Neural progenitor cell (in vitro differentiated cells): Measurements from ENCODE around the gene TBCK. TPM values are rescaled to one million over a fixed set of nuclear protein-coding genes. Genes with fewer than 3 reads are reported as not detected.

Experiments
- DNase-seq: peaks from one replicate; pipeline ENCODE4 v3.0.0-alpha.2; 2016; ENCODE audit warnings: low spot score
- H2AFZ ChIP-seq: fragments of 200-600 bp; sonication (generic); replicated peaks from 2 replicates; pipeline ENCODE4 v1.6.1; 2016; ENCODE audit warnings: antibody characterized with exemption
- H3F3A ChIP-seq: fragments of 200-600 bp; sonication (generic); 2 replicates; pipeline ENCODE4 v1.6.1; 2016; ENCODE audit warnings: antibody characterized with exemption, low read depth
- H3K27ac ChIP-seq: fragments of 200-600 bp; sonication (generic); 2 replicates; pipeline ENCODE4 v1.5.1; 2016; ENCODE audit warnings: mild to moderate bottlenecking
- H3K27me3 ChIP-seq: fragments of 200-600 bp; sonication (generic); 2 replicates; pipeline ENCODE4 v1.6.1; 2016; ENCODE audit warnings: mild to moderate bottlenecking, moderate library complexity
- H3K36me3 ChIP-seq: fragments of 200-600 bp; sonication (generic); 2 replicates; pipeline ENCODE4 v1.5.1; 2016
- H3K4me1 ChIP-seq: fragments of 200-600 bp; sonication (generic); 2 replicates; pipeline ENCODE4 v1.6.1; 2016; ENCODE audit warnings: mixed run types
- H3K4me2 ChIP-seq: fragments of 200-600 bp; sonication (generic); 2 replicates; pipeline ENCODE4 v1.6.1; 2016
- H3K4me3 ChIP-seq: fragments of 200-600 bp; sonication (generic); 2 replicates; pipeline ENCODE4 v1.5.1; 2016
- H3K79me2 ChIP-seq: fragments of 200-600 bp; sonication (generic); 2 replicates; pipeline ENCODE4 v1.6.1; 2016; ENCODE audit warnings: low read depth
- H3K9ac ChIP-seq: fragments of 200-600 bp; sonication (generic); 2 replicates; pipeline ENCODE4 v1.6.1; 2016
- H3K9me3 ChIP-seq: fragments of 200-600 bp; sonication (generic); 2 replicates; pipeline ENCODE4 v1.5.1; 2016; ENCODE audit warnings: low read depth
- H4K20me1 ChIP-seq: fragments of 200-600 bp; sonication (generic); 2 replicates; pipeline ENCODE4 v1.6.1; 2016; ENCODE audit warnings: low read depth
- H3K27ac Mint-ChIP-seq: 3 replicates; pipeline ENCODE4 v1.8.0; 2021; ENCODE audit warnings: mixed read lengths
- H3K27me3 Mint-ChIP-seq: 2 replicates; pipeline ENCODE4 v1.8.0; 2022; ENCODE audit warnings: low read depth, mild to moderate bottlenecking, inconsistent platforms, moderate library complexity, mixed read lengths; ENCODE audit not compliant: insufficient read depth
- H3K36me3 Mint-ChIP-seq: 3 replicates; pipeline ENCODE4 v1.8.0; 2021; ENCODE audit warnings: mixed read lengths
- H3K4me1 Mint-ChIP-seq: 3 replicates; pipeline ENCODE4 v1.8.0; 2021; ENCODE audit warnings: mixed read lengths
- H3K4me3 Mint-ChIP-seq: 3 replicates; pipeline ENCODE4 v1.8.0; 2021; ENCODE audit warnings: mild to moderate bottlenecking, moderate library complexity, mixed read lengths
- H3K9me3 Mint-ChIP-seq: 3 replicates; pipeline ENCODE4 v1.8.0; 2020; ENCODE audit warnings: mixed read lengths
- CTCF ChIP-seq: fragments of 200-600 bp; sonication (generic); IDR thresholded peaks from 2 replicates; pipeline ENCODE4 v1.5.1; 2017; ENCODE audit warnings: antibody characterized with exemption, mild to moderate bottlenecking
- EZH2 ChIP-seq: fragments of 200-600 bp; sonication (generic); IDR thresholded peaks from 2 replicates; pipeline ENCODE4 v1.6.1; 2017; ENCODE audit warnings: antibody characterized with exemption, mild to moderate bottlenecking, moderate library complexity
- EZH2phosphoT487 ChIP-seq: fragments of 200-600 bp; sonication (generic); IDR thresholded peaks from 2 replicates; pipeline ENCODE4 v1.6.1; 2017; ENCODE audit warnings: antibody characterized with exemption
- total RNA-seq: library from RNA; depleted of rRNA; stranded (reverse); fragments of >200 nt; gene quantifications from 2 replicates; pipeline ENCODE4 v1.2.3, GENCODE V29; 2015; ENCODE audit warnings: low replicate concordance

The TBCK gene
- total RNA-seq, 1 donor from 2014 or later: 69.8 TPM

GRCh38 chr4:106038908-106039307 is 277.1 kb downstream of the TBCK start:
- Mint-ChIP-seq H3K4me3 (no peak overlapping the region), H3K4me1 (peaks cover under 1% of the 10 kb centered on the region)

GRCh38 chr4:106038012-106038411 is 278.0 kb downstream of the TBCK start:
- H3K4me1 Mint-ChIP-seq: peaks cover 2% of the 10 kb centered on the region
- no peak for DNase-seq
- no peaks in the 10 kb centered on the region for H3K36me3 Mint-ChIP-seq
- H3K4me2 ChIP-seq: no peak overlapping the region
- no peak overlapping the region for H2AFZ ChIP-seq
- no peaks in the 10 kb centered on the region for H3F3A ChIP-seq
- H3K27ac Mint-ChIP-seq: no peak overlapping the region
- H3K27ac ChIP-seq: no peak overlapping the region
- H3K4me1 ChIP-seq: no peaks in the 10 kb centered on the region
- H3K9me3 Mint-ChIP-seq: no peaks in the 10 kb centered on the region
- H3K27me3 Mint-ChIP-seq: no peaks in the 10 kb centered on the region
- no peaks in the 10 kb centered on the region for H4K20me1 ChIP-seq
- no peaks in the 10 kb centered on the region for H3K79me2 ChIP-seq
- TF ChIP-seq EZH2 (no peak), EZH2phosphoT487 (no peak), CTCF (no peak)
- no peaks in the 10 kb centered on the region for H3K27me3 ChIP-seq
- H3K4me3 Mint-ChIP-seq: no peak overlapping the region
- no peaks in the 10 kb centered on the region for H3K9me3 ChIP-seq
- no peak overlapping the region for H3K9ac ChIP-seq
- no peaks in the 10 kb centered on the region for H3K36me3 ChIP-seq
- H3K4me3 ChIP-seq: no peak overlapping the region

More at GRCh38 chr4:106038908-106039307, 277.1 kb downstream of the TBCK start:
- no peak overlapping the region for H3K27ac ChIP-seq
- H4K20me1 ChIP-seq: no peaks in the 10 kb centered on the region
- no peaks in the 10 kb centered on the region for H3K36me3 ChIP-seq
- no peaks in the 10 kb centered on the region for H3K9me3 ChIP-seq
- TF ChIP-seq CTCF: no peak
- TF ChIP-seq EZH2phosphoT487: no peak
- no peak for TF ChIP-seq EZH2
- no peaks in the 10 kb centered on the region for H3K4me1 ChIP-seq
- H3F3A ChIP-seq: no peaks in the 10 kb centered on the region
- H3K9ac ChIP-seq: no peak overlapping the region
- H3K27me3 ChIP-seq: no peaks in the 10 kb centered on the region
- no peak for DNase-seq
- Mint-ChIP-seq H3K27ac (no peak overlapping the region), H3K27me3 (no peaks in the 10 kb centered on the region), H3K9me3 (no peaks in the 10 kb centered on the region), H3K36me3 (no peaks in the 10 kb centered on the region)
- no peaks in the 10 kb centered on the region for H3K79me2 ChIP-seq
- H3K4me2 ChIP-seq: no peak overlapping the region
- no peak overlapping the region for H3K4me3 ChIP-seq
- no peak overlapping the region for H2AFZ ChIP-seq

GRCh38 chr4:106036848-106037247 is 279.2 kb downstream of the TBCK start:
- no peak for TF ChIP-seq CTCF
- no peak for TF ChIP-seq EZH2
- TF ChIP-seq EZH2phosphoT487: no peak

More at GRCh38 chr4:106036848-106037247, 279.2 kb downstream of the TBCK start:
- H3K4me2 ChIP-seq: no peak overlapping the region
- no peak overlapping the region for H3K4me3 Mint-ChIP-seq
- no peak overlapping the region for H3K27ac Mint-ChIP-seq
- H3F3A ChIP-seq: no peaks in the 10 kb centered on the region
- no peaks in the 10 kb centered on the region for H3K36me3 ChIP-seq
- no peaks in the 10 kb centered on the region for H3K36me3 Mint-ChIP-seq
- H3K9me3 Mint-ChIP-seq: peaks cover 2% of the 10 kb centered on the region
- DNase-seq: no peak
- H3K27me3 ChIP-seq: no peaks in the 10 kb centered on the region
- H3K4me1 ChIP-seq: no peaks in the 10 kb centered on the region
- no peak overlapping the region for H3K4me3 ChIP-seq
- no peak overlapping the region for H2AFZ ChIP-seq
- no peaks in the 10 kb centered on the region for H3K27me3 Mint-ChIP-seq
- peaks cover 5% of the 10 kb centered on the region for H3K4me1 Mint-ChIP-seq
- H3K79me2 ChIP-seq: no peaks in the 10 kb centered on the region
- no peak overlapping the region for H3K27ac ChIP-seq
- H4K20me1 ChIP-seq: no peaks in the 10 kb centered on the region
- H3K9me3 ChIP-seq: no peaks in the 10 kb centered on the region
- H3K9ac ChIP-seq: no peak overlapping the region
